ENCODE data around the gene ARPP21.

DNA sequence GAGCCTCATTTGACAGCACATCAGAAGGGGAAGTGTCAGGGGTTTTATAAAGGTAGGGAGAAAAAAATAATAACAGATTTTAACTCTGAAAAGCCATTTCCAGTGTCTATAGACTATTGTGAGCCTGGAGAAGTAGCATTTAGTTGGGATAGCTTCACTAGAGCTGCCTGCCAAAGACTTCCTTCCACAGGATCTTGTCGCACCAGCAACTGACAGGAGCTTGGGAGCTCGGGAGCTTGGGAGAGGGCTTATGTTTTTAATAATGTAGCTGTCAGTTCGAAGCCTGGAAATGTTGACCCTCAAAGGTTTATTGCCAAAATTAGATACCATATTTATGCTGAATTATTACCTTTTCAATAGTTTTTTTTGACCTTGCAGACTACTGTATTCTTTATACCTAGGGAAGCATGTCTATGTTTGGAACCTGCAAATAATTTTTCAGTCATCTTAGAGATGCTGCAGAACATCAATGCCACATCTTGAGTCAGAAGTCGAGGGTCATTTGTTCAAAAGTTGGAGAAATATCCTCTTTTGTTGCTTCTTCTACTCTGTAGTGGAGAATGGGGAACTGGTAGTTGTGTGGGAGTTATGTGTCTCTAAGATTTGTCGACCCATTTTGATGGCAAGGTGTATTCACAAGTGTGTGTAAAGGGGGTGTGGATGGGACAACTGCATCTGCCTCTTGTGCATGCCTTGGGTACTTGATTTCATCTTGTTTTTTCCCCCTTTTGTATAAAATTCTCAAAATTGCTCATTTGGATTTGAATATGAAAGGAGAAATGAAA, 41.7 kb downstream of the ARPP21 start:
- TF ChIP-seq EZH2 (IDR thresholded peaks at IDR 0.05; ENCODE audit: borderline replicate concordance, insufficient read depth, low read length, poor library complexity, severe bottlenecking) (no peak), TAF1 (IDR thresholded peaks at IDR 0.05; ENCODE audit: low read depth) (no peak), EP300 (conservative IDR thresholded peaks at IDR 0.05; ENCODE audit: poor library complexity, severe bottlenecking) (no peak), SMC3 (conservative IDR thresholded peaks at IDR 0.05; ENCODE audit: poor library complexity) (no peak), RAD21 (conservative IDR thresholded peaks at IDR 0.05) (no peak), POLR2AphosphoS5 (IDR thresholded peaks at IDR 0.05) (no peak), MXI1 (conservative IDR thresholded peaks at IDR 0.05; ENCODE audit: poor library complexity, severe bottlenecking) (no peak)
- TF ChIP-seq, protein P1, sequence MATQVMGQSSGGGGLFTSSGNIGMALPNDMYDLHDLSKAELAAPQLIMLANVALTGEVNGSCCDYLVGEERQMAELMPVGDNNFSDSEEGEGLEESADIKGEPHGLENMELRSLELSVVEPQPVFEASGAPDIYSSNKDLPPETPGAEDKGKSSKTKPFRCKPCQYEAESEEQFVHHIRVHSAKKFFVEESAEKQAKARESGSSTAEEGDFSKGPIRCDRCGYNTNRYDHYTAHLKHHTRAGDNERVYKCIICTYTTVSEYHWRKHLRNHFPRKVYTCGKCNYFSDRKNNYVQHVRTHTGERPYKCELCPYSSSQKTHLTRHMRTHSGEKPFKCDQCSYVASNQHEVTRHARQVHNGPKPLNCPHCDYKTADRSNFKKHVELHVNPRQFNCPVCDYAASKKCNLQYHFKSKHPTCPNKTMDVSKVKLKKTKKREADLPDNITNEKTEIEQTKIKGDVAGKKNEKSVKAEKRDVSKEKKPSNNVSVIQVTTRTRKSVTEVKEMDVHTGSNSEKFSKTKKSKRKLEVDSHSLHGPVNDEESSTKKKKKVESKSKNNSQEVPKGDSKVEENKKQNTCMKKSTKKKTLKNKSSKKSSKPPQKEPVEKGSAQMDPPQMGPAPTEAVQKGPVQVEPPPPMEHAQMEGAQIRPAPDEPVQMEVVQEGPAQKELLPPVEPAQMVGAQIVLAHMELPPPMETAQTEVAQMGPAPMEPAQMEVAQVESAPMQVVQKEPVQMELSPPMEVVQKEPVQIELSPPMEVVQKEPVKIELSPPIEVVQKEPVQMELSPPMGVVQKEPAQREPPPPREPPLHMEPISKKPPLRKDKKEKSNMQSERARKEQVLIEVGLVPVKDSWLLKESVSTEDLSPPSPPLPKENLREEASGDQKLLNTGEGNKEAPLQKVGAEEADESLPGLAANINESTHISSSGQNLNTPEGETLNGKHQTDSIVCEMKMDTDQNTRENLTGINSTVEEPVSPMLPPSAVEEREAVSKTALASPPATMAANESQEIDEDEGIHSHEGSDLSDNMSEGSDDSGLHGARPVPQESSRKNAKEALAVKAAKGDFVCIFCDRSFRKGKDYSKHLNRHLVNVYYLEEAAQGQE (IDR thresholded peaks at IDR 0.05; ENCODE audit: borderline replicate concordance): no peak
- TF ChIP-seq, protein P2, sequence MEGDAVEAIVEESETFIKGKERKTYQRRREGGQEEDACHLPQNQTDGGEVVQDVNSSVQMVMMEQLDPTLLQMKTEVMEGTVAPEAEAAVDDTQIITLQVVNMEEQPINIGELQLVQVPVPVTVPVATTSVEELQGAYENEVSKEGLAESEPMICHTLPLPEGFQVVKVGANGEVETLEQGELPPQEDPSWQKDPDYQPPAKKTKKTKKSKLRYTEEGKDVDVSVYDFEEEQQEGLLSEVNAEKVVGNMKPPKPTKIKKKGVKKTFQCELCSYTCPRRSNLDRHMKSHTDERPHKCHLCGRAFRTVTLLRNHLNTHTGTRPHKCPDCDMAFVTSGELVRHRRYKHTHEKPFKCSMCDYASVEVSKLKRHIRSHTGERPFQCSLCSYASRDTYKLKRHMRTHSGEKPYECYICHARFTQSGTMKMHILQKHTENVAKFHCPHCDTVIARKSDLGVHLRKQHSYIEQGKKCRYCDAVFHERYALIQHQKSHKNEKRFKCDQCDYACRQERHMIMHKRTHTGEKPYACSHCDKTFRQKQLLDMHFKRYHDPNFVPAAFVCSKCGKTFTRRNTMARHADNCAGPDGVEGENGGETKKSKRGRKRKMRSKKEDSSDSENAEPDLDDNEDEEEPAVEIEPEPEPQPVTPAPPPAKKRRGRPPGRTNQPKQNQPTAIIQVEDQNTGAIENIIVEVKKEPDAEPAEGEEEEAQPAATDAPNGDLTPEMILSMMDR (IDR thresholded peaks at IDR 0.05; ENCODE audit: poor library complexity, severe bottlenecking): no peak

Measured in neural cell (in vitro differentiated cells).